Natural killer cell treated with Interleukin-12 subunit alpha and Interleukin-12 subunit beta and Interleukin-15 and Interleukin-18, amount 100 ng/mL, for 72 hours (primary cell): ENCODE measurements around the gene SEC61A2. TPM values are rescaled to one million over a fixed set of nuclear protein-coding genes. Genes with fewer than 3 reads are reported as not detected.

ENCODE experiments used
- ATAC-seq, 2 donors: fragments of 150-1000 bp; cut with Tn5 transposase in 1 of 2; sonication (Bioruptor Pico), chemical (Tn5 transposase) in 1 of 2; 2 replicates each; pipeline ENCODE4 v1.10.0; 2021
- DNase-seq: peaks from one replicate; pipeline ENCODE4 v3.0.0; 2022; ENCODE audit warnings: low spot score
- H3K27ac Mint-ChIP-seq, 2 donors: 1 replicate in 1 of 2; 2 replicates in 1 of 2; pipeline ENCODE4 v1.8.0; 2022; ENCODE audit warnings: mixed read lengths in 2 of 2, mild to moderate bottlenecking in 1 of 2, moderate library complexity in 1 of 2
- H3K27me3 Mint-ChIP-seq, 2 donors: 1 replicate in 1 of 2; 2 replicates in 1 of 2; pipeline ENCODE4 v1.8.0; 2022; ENCODE audit warnings: mixed read lengths in 2 of 2
- H3K36me3 Mint-ChIP-seq: one replicate; pipeline ENCODE4 v1.8.0; 2022; ENCODE audit warnings: mixed read lengths
- H3K4me1 Mint-ChIP-seq, 2 donors: 1 replicate in 1 of 2; 2 replicates in 1 of 2; pipeline ENCODE4 v1.8.0; 2022; ENCODE audit warnings: low read depth in 2 of 2, mixed read lengths in 2 of 2, mild to moderate bottlenecking in 1 of 2
- H3K4me3 Mint-ChIP-seq: one replicate; pipeline ENCODE4 v1.8.0; 2022; ENCODE audit warnings: mixed read lengths
- H3K9me3 Mint-ChIP-seq: 2 replicates; pipeline ENCODE4 v1.8.0; 2022; ENCODE audit warnings: mixed read lengths
- total RNA-seq, 2 donors: library from RNA; stranded (reverse); gene quantifications; one replicate each; pipeline ENCODE4 v1.2.3, GENCODE V29; 2022

SEC61A2 gene
- total RNA-seq, 2 donors from 2014 or later = 30.3 to 54.8 TPM

DNA sequence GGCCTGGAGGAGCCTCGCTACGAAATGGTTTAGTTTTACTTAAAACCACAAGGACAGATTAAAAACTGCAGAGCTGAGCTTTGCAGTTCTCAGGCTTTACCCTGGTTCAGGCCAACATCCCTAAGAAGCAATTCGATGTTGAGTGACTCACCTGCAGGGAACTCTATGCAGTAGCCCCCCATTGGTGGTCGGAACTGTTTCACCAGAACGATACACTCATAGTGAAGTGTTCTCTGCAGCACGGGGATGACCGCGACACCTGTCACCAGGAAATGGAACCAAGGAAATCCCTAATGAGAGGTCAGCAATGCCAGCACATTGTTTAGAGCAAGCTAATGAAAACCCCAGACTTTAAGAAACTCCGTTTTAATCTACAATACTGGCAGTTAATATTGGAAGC is 48.2 kb downstream of the SEC61A2 start:
- Mint-ChIP-seq H3K27ac (no peak overlapping the region), H3K36me3 (peaks cover 8% of the 10 kb centered on the region)
- DNase-seq = no peak

DNA sequence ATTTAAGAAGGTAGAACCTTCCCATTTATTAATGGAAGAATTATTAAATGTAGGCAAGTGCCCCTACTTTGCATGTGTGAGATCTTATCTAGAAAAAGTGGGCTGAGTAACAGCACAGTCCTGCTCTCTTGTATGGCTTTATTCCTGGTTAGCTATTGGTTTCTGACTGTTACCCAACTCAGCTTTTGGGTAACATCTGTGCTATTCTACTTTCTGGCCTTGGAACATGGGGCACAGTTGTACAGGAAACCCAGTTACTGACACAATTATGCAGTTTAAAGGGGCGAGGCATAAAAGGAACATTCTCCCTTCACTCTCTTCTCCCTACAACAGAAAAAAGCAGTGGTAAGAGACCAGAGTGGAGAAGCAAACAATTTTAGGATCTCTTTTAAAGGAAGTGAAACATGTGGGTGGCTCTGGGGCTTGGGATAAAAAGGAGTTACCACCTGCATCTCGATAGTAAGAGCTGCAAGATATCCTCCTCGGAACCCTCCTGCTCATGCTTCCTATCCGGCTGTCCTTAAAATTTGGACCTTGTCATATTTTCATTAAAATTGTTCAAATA is 50.2 kb downstream of the SEC61A2 start:
- no peak overlapping the region for H3K4me3 Mint-ChIP-seq
- H3K27ac Mint-ChIP-seq = peak overlapping the region; percentile 82 to 92

More for the DNA sequence above, 48.2 kb downstream of the SEC61A2 start:
- ATAC-seq = no peak
- Mint-ChIP-seq H3K4me1 (peaks cover 15 to 18% of the 10 kb centered on the region in 2 donors), H3K4me3 (no peak overlapping the region), H3K9me3 (no peaks in the 10 kb centered on the region), H3K27me3 (no peaks in the 10 kb centered on the region)

DNA sequence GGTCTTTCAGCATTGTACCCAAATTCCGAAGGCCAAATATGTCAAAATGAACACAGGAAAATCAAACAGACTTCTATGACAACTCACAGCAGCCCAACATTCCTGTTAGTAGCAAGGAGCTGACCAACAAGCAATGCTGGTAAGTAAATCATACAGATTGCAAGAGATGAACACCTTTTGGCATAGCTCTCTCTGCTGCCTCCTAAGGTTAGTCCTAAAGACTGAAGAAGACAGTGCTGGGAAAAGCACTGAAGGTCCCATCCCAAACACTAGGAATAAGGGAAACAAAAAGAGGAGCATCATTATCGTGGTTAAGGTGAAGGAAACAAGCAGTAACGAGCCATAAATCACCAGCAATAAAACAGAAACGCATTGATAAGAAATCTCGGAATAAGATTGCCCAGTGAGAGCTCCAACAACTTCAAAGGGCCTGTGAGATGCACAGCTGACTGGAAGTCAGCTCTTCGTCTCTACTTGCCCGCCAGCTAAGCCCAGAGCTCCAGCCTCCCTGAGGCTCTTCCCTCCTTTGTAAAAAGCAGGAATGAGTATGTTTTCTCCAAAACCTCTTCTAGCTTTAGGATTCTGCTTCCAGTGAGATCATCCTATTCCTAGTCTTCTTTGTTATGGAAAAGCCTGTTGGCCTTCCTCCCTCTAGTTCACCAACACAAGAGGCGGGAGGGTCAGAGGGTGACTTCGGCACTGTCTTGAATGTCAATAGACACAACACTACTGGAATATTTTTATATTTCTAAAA is 50.9 kb downstream of the SEC61A2 start:
- no peaks in the 10 kb centered on the region for H3K27me3 Mint-ChIP-seq
- peaks cover 8% of the 10 kb centered on the region for H3K36me3 Mint-ChIP-seq
- peak overlapping the region; percentile 65 for H3K4me3 Mint-ChIP-seq
- peak overlapping the region; percentile 82 to 92 for H3K27ac Mint-ChIP-seq
- H3K4me1 Mint-ChIP-seq = peaks cover 15 to 18% of the 10 kb centered on the region in 2 donors
- ATAC-seq (no peak), DNase-seq (no peak)
- no peaks in the 10 kb centered on the region for H3K9me3 Mint-ChIP-seq

More for the DNA sequence above, 50.2 kb downstream of the SEC61A2 start:
- Mint-ChIP-seq H3K36me3 (peaks cover 5% of the 10 kb centered on the region), H3K27me3 (no peaks in the 10 kb centered on the region), H3K4me1 (peaks cover 15 to 18% of the 10 kb centered on the region in 2 donors), H3K9me3 (no peaks in the 10 kb centered on the region)
- ATAC-seq = no peak
- no peak for DNase-seq

DNA sequence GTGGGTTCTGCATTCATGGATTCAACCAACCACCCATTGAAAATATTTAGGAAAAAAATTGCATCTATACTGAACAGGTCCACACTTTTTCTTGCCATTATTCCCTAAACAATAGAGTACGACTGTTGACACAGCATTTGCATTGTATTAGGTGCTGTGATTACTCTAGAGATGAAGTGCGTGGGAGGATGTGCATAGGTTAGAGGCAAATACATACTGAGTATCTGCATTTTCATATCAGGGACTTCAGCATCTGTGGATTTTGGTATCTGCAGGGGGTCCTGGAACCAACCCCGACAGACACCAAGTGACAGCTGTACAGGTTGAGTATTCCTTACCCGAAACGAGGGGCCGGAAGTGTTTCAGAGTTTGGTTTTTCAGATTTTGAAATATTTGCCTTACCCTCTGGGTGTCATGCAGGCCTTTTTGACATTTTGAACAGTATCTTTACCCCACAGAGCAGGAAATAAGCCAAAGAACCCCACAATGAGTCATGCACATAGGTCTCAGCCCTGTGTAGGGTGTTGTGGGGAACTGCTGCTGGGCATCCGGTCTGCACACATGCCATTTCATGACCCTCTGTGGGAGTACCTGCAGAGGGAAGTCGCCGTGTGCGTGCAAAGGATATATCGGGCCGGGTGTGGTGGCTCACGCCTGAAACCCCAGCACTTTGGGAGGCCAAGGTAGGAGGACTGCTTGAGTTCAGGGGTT is 51.7 kb downstream of the SEC61A2 start:
- peak overlapping the region; percentile 65 for H3K4me3 Mint-ChIP-seq
- peaks cover 16% of the 10 kb centered on the region for H3K36me3 Mint-ChIP-seq
- H3K9me3 Mint-ChIP-seq = no peaks in the 10 kb centered on the region
- H3K4me1 Mint-ChIP-seq = peaks cover 19 to 23% of the 10 kb centered on the region in 2 donors
- H3K27ac Mint-ChIP-seq = peak overlapping the region; percentile 82 to 92
- H3K27me3 Mint-ChIP-seq = no peaks in the 10 kb centered on the region
- ATAC-seq (peak; percentile 98 to 100), DNase-seq (peak; percentile 84)

DNA sequence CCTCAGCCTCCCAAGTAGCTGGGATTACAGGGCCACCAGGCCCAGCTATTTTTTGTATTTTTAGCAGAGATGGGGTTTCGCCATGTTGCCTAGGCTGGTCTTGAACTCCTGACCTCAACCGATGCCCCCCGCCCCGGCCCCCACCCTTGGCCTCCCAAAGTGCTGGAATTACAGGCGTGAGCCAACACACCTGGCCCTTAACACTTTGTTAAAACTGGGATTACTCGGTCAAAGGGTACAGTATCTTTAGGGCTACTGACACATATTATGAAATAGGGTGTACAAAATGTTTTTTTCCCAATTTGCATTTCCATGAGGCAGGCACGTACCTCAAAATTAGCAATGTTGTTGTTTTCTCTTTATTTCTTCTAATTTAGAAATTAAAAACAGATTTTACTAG is 54.7 kb downstream of the SEC61A2 start:
- no peaks in the 10 kb centered on the region for H3K9me3 Mint-ChIP-seq
- ATAC-seq = no peak
- peaks cover 33% of the 10 kb centered on the region for H3K36me3 Mint-ChIP-seq
- no peak overlapping the region for H3K4me3 Mint-ChIP-seq
- no peak overlapping the region for H3K27ac Mint-ChIP-seq
- peaks cover 38 to 40% of the 10 kb centered on the region in 2 donors for H3K4me1 Mint-ChIP-seq
- DNase-seq = no peak
- no peaks in the 10 kb centered on the region for H3K27me3 Mint-ChIP-seq

DNA sequence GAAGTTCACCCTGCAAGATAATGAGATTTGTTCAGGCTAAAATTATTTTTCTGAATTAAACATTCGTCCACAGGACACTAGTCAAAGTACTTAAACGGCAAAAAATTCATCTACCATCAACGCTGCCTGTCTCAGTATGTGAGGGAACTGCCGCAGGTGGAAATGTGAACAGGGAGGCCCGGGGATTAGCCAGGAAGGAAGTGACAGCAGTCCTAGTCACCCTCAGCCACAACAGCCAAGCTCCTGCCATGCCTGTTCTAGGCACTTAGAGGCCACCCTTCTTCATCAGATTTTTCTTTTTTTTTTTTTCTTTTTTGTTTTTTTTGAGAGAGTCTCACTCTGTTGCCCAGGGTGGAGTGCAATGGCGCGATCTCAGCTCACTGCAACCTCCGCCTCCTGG is 56.8 kb downstream of the SEC61A2 start:
- H3K27ac Mint-ChIP-seq = peak overlapping the region; percentile 59 to 91
- H3K4me1 Mint-ChIP-seq = peaks cover 31 to 33% of the 10 kb centered on the region in 2 donors
- no peaks in the 10 kb centered on the region for H3K27me3 Mint-ChIP-seq
- peak overlapping the region; percentile 15 for H3K4me3 Mint-ChIP-seq
- no peak for ATAC-seq
- no peak for DNase-seq
- H3K9me3 Mint-ChIP-seq = no peaks in the 10 kb centered on the region
- H3K36me3 Mint-ChIP-seq = peaks cover 33% of the 10 kb centered on the region

DNA sequence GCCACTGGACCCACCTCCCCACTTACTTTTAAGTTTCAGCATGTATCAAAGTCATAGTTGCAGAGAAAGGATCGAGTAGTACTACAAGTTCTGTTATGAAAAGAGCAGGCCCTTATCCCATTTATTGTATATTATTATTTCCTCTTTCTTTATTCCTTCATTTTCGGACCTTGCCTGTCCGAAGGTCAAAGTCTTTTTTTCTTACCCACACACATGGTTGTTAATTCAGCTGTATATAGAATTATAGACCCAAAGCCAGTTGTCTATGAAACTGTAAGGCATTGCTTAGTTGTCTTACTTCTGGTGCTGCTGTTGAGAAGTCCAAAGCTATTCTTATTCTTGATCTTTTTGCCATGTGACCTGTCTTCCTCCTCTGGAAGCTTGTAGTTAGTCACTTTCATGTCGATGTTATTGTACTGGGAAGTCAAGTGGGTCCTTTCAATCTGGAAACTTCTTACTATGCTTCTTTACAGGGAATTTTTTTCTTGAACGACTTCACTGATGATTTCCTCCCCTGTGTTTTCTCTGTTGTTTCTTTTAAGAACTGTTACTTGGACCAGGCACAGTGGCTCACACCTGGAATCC is 57.9 kb downstream of the SEC61A2 start:
- Mint-ChIP-seq H3K27ac (peak overlapping the region; percentile 59 to 91), H3K4me3 (peak overlapping the region; percentile 35), H3K27me3 (no peaks in the 10 kb centered on the region), H3K9me3 (no peaks in the 10 kb centered on the region), H3K4me1 (peaks cover 29 to 35% of the 10 kb centered on the region in 2 donors), H3K36me3 (peaks cover 35% of the 10 kb centered on the region)
- DNase-seq = no peak
- ATAC-seq = no peak

DNA sequence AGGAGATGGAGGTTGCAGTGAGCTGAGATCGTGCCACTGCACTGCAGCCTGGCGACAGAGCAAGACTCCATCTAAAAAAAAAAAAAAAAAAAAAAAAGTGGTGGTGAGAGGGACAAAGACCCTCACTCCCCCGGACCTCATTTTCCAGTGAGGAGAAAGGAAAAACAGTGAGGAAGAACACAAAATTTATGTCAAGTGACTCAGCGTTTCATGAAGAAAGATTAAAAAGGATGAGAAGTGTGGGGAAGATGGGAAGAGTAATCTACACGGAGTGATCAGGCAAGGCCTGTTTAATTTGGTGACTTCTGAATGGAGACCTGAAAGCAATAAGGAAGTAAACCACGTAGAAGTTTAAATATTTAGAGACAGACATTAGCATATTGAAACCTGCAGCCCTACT is 59.2 kb downstream of the SEC61A2 start:
- Mint-ChIP-seq H3K36me3 (peaks cover 39% of the 10 kb centered on the region), H3K4me3 (no peak overlapping the region), H3K27ac (no peak overlapping the region)

DNA sequence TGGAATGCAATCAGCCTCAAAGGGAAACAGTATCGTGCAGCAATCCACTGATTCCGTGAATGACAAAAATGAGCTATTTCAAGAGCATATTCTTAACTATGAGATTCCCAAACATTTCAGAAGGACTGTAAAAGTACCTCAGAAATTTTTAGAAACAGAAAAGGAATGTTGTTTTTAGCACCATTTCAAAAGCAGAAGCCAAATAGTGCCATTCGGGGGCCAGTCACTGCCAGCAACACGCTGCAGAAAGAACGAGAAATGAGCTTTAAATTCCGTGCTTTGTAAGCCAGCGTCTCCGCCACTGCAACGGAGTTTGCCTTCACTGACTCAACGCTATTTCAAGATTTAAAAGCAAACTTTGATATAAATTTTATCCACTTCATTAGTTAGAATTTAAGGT is 59.9 kb downstream of the SEC61A2 start:
- ATAC-seq (no peak), DNase-seq (no peak)
- no peaks in the 10 kb centered on the region for H3K27me3 Mint-ChIP-seq
- no peaks in the 10 kb centered on the region for H3K9me3 Mint-ChIP-seq
- no peak overlapping the region for H3K27ac Mint-ChIP-seq
- H3K4me3 Mint-ChIP-seq = no peak overlapping the region
- H3K4me1 Mint-ChIP-seq = peaks cover 38 to 47% of the 10 kb centered on the region in 2 donors
- peaks cover 45% of the 10 kb centered on the region for H3K36me3 Mint-ChIP-seq

More for the DNA sequence above, 59.2 kb downstream of the SEC61A2 start:
- Mint-ChIP-seq H3K9me3 (no peaks in the 10 kb centered on the region), H3K27me3 (no peaks in the 10 kb centered on the region), H3K4me1 (peaks cover 34 to 41% of the 10 kb centered on the region in 2 donors)
- DNase-seq (no peak), ATAC-seq (no peak)

DNA sequence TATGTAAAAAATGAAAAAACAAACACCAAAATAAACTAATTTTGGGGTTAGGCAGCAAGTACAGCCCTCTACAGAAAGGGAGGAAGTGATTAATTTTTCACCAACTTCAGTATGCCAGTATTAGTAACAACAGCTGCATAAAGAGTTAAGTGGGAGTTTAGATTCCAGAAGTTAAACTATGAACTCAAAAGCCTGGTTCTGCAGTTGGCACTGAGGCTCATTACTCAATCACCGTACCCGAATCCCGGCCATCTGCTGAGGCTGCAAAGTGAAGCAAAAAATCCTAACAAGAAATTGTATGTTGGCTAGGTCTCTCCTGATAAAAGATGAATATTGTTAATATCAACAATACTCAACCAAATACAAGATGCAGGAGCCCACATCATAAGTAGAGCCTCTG is 62.2 kb downstream of the SEC61A2 start:
- no peak for ATAC-seq
- no peak for DNase-seq
- H3K4me1 Mint-ChIP-seq = peaks cover 43 to 47% of the 10 kb centered on the region in 2 donors
- no peaks in the 10 kb centered on the region for H3K9me3 Mint-ChIP-seq
- H3K4me3 Mint-ChIP-seq = peak overlapping the region; percentile 43
- peaks cover 49% of the 10 kb centered on the region for H3K36me3 Mint-ChIP-seq
- H3K27me3 Mint-ChIP-seq = no peaks in the 10 kb centered on the region
- peak overlapping the region; percentile 4 to 51 for H3K27ac Mint-ChIP-seq

DNA sequence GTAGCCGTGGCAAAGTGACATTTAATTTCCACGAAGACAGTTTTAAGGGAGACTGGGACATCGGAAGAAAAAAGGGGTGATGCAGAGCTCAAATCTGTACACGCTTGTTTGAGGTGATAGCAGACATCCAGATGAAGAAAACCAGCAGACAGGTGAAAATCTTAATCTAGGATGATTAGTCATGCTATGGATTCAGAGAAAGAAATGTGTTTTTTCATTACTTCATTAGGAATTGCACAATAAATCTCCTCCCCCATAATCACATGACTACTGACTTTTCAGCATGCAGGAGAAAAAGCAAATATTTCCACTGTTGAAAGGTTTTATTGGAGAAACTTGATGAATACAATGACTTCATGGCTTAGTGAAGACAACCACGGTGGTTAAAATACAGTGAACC is 63.7 kb downstream of the SEC61A2 start:
- Mint-ChIP-seq H3K27me3 (no peaks in the 10 kb centered on the region), H3K27ac (peak overlapping the region in 1 of 2 donors; percentile 90), H3K9me3 (no peaks in the 10 kb centered on the region), H3K36me3 (peaks cover 37% of the 10 kb centered on the region), H3K4me3 (peak overlapping the region; percentile 60), H3K4me1 (peaks cover 34 to 39% of the 10 kb centered on the region in 2 donors)
- DNase-seq (no peak), ATAC-seq (no peak)

DNA sequence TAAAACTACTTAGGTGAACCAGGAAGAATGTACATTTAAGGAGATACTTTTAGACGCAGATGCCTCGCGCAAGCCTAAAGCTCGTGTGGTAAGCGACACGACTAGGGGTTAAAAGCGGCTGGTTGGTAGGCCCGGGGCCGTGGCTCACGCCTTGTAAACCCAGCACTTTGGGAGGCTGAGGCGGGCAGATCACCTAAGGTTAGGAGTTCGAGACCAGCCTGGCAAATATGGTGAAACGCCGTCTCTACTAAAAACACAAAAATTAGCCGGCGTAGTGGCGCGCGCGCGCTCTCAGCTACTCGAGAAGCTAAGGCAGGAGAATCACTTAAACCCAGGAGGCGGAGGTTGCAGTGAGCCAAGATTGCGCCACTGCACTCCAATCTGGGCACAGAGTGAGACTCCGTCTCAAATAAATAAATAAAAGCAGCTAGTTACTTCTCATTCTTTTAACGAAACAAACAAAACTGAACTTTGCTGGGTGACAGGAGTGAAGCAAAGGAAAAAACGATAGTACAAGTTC is 65.3 kb downstream of the SEC61A2 start:
- Mint-ChIP-seq H3K4me1 (peaks cover 41 to 50% of the 10 kb centered on the region in 2 donors), H3K4me3 (peak overlapping the region; percentile 91), H3K36me3 (peaks cover 45% of the 10 kb centered on the region), H3K27ac (peak overlapping the region; percentile 90 to 96), H3K27me3 (no peaks in the 10 kb centered on the region), H3K9me3 (no peaks in the 10 kb centered on the region)
- peak in 1 of 2 donors; percentile 36 for ATAC-seq
- no peak for DNase-seq

DNA sequence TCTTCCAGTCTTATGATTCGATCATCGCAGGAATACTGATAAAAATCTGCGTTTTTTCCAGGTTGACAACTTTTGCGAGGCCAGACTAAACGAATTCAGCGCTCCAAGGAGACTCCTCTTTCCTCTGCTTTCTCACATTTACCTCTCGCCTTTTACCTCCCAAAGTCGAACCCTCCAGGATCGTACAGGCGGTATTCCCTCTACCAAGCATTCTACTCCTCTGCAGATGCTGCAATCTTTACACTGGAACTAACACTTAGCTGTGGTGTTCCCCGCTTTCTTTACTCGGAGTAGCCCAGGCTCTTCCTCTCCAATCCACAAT is 65.8 kb downstream of the SEC61A2 start:
- H3K27ac Mint-ChIP-seq = peak overlapping the region; percentile 90 to 96
- peaks cover 38 to 47% of the 10 kb centered on the region in 2 donors for H3K4me1 Mint-ChIP-seq
- peaks cover 45% of the 10 kb centered on the region for H3K36me3 Mint-ChIP-seq
- peak overlapping the region; percentile 91 for H3K4me3 Mint-ChIP-seq
- ATAC-seq (peak; percentile 1 to 30), DNase-seq (no peak)
- H3K9me3 Mint-ChIP-seq = no peaks in the 10 kb centered on the region
- no peaks in the 10 kb centered on the region for H3K27me3 Mint-ChIP-seq
